Panc1 (cell line): ENCODE results near the gene CCDC86. TPM values are rescaled to one million over a fixed set of nuclear protein-coding genes. Genes with fewer than 3 reads are reported as not detected.
"Not testable (repeated sequence)": the region's sequence is repeated elsewhere in the genome, so short reads cannot be mapped to it uniquely, and the experiment has no call there.

Source experiments
- ATAC-seq: fragments of 200-7000 bp; cut with Tn5 transposase; 2 replicates; pipeline ENCODE4 v1.9.1; 2020; ENCODE audit warnings: mild to moderate bottlenecking, moderate library complexity
- BruUV-seq: library from RNA; stranded (reverse); fragments of 400-500 nt; replicated peaks from 2 replicates; lab custom pipeline; 2021; lab: Mats Ljungman, UMichigan
- CTCF ChIA-PET: fragments of 300-600 bp; sonication (Branson Sonifier 250); formaldehyde crosslinking; loops from one replicate; lab custom pipeline; 2022; ENCODE audit warnings: antibody characterized with exemption; lab: Charles Lee
- POLR2A ChIA-PET: fragments of 300-600 bp; sonication (Branson Sonifier 250); formaldehyde crosslinking; loops from one replicate; lab custom pipeline; 2022; ENCODE audit warnings: antibody characterized with exemption; lab: Charles Lee
- DNase-seq: peaks from one replicate; pipeline ENCODE4 v3.0.0-alpha.2; 2010; ENCODE audit warnings: low read depth, low spot score
- H3K27ac ChIP-seq: 2 replicates; pipeline ENCODE4 v1.5.1; 2011; ENCODE audit warnings: mild to moderate bottlenecking, low read length, inconsistent platforms
- H3K27me3 ChIP-seq: fragments of 200-500 bp; sonication (Bioruptor generic); 2 replicates; pipeline ENCODE4 v1.6.0; 2014; ENCODE audit warnings: low read length, inconsistent platforms; ENCODE audit not compliant: control insufficient read depth, insufficient read depth
- H3K36me3 ChIP-seq: fragments of 200-500 bp; sonication (Bioruptor generic); 2 replicates; pipeline ENCODE4 v1.5.1; 2014; ENCODE audit warnings: inconsistent platforms, mild to moderate bottlenecking, low read length, moderate library complexity; ENCODE audit not compliant: control insufficient read depth, insufficient read depth
- H3K4me1 ChIP-seq: 2 replicates; pipeline ENCODE4 v1.5.1; 2011; ENCODE audit warnings: inconsistent platforms, mild to moderate bottlenecking, low read length, moderate library complexity; ENCODE audit not compliant: control insufficient read depth, insufficient read depth
- H3K4me3 ChIP-seq, 2 experiments: 2 replicates each; pipeline ENCODE4 v1.5.1; 2011 to 2012; ENCODE audit warnings: low read depth in 2 of 2, low read length in 2 of 2, mild to moderate bottlenecking in 2 of 2, inconsistent platforms in 1 of 2, moderate library complexity in 1 of 2
- H3K9me3 ChIP-seq: fragments of 200-500 bp; sonication (Bioruptor generic); 2 replicates; pipeline ENCODE4 v1.5.1; 2014; ENCODE audit warnings: low read depth, mild to moderate bottlenecking, inconsistent platforms, low read length, moderate library complexity; ENCODE audit not compliant: control insufficient read depth, insufficient read depth
- POLR2AphosphoS5 ChIP-seq: IDR thresholded peaks from 2 replicates; pipeline ENCODE4 v1.6.1; 2012; ENCODE audit warnings: mild to moderate bottlenecking, low read depth, low read length, moderate library complexity
- SIN3A ChIP-seq: IDR thresholded peaks from 2 replicates; pipeline ENCODE4 v1.6.1; 2012; ENCODE audit warnings: low read depth, mild to moderate bottlenecking, low read length, moderate library complexity, borderline replicate concordance; ENCODE audit not compliant: insufficient read depth
- TCF7L2 ChIP-seq: IDR thresholded peaks from 2 replicates; pipeline ENCODE4 v1.6.1; 2011; ENCODE audit warnings: mild to moderate bottlenecking, low read depth, low read length, inconsistent platforms
- in situ Hi-C: cut with HindIII; loops from 2 replicates; pipeline ENCODE4 v1.10.0; 2016; ENCODE audit warnings: low sequenced_read_pairs, low pct_unique_long_range_greater_than_20kb
- intact Hi-C: fragments of 100-400 bp; cut with micrococcal nuclease; formaldehyde crosslinking; loops from one replicate; pipeline ENCODE4 v1.10.0; 2022; ENCODE audit not compliant: unreplicated experiment
- total RNA-seq: library from RNA; stranded (reverse); gene quantifications from one replicate; pipeline ENCODE4 v1.2.1, GENCODE V29; 2021; ENCODE audit not compliant: unreplicated experiment
- TF ChIP-seq, protein P1 (sequence below): fragments of 450-650 bp; IDR thresholded peaks from 2 replicates; pipeline ENCODE4 v1.5.1; 2017; ENCODE audit warnings: mild to moderate bottlenecking
- TF ChIP-seq, protein P2 (sequence below), 2 experiments: IDR thresholded peaks; 2 replicates each; pipeline ENCODE4 v1.6.1; 2011 to 2012; ENCODE audit warnings: low read depth in 2 of 2, control low read depth in 1 of 2, low read length in 1 of 2, mild to moderate bottlenecking in 1 of 2, moderate library complexity in 1 of 2; ENCODE audit not compliant: insufficient read depth in 1 of 2

CCDC86 gene
- total RNA-seq, 1 experiment from 2014 or later = 70.2 TPM

DNA sequence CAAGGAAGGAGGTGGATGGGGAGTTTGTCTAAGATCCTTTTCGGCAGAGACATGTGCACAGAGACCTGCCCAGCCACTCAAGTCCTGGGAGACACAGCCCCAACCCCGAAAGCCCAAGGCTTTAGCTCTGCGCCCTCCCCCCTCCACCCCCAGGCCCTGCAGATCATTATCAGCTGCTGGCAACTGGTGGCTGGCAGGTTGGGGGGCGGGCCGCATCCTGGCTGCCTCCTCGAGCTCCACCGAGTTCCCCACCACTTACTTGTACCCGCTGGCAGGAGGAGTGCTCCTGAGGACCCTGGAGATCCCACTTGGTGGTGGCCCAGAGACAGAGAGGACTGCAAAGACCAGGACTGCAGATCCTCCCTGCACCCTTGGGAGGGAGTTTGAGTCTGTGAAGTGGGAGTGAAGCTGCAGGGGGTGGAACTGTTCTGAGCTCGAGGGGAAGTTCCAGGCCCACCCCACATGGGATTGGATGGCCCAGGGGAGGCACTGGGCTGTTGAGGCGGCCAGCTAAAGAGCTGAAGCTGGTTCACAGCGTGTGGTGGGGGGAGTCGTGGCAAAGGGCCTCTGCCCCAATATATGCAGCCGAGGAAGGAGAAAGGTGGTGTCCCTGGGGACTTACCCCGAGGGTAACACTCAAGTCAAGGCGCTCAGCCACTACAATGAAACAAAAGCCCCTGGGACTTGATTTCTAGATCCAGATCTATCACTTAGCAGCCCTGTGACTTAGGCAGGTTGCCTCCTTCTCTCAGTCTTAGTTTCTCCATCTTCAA is 19.9 kb upstream of the CCDC86 start:
- H3K9me3 ChIP-seq = no peaks in the 10 kb centered on the region
- H3K36me3 ChIP-seq = no peaks in the 10 kb centered on the region
- in situ Hi-C loops = no loop called here
- CTCF ChIA-PET = no interaction called here
- no peak for ATAC-seq
- no peaks in the 10 kb centered on the region for H3K27me3 ChIP-seq
- TF ChIP-seq, protein P1, sequence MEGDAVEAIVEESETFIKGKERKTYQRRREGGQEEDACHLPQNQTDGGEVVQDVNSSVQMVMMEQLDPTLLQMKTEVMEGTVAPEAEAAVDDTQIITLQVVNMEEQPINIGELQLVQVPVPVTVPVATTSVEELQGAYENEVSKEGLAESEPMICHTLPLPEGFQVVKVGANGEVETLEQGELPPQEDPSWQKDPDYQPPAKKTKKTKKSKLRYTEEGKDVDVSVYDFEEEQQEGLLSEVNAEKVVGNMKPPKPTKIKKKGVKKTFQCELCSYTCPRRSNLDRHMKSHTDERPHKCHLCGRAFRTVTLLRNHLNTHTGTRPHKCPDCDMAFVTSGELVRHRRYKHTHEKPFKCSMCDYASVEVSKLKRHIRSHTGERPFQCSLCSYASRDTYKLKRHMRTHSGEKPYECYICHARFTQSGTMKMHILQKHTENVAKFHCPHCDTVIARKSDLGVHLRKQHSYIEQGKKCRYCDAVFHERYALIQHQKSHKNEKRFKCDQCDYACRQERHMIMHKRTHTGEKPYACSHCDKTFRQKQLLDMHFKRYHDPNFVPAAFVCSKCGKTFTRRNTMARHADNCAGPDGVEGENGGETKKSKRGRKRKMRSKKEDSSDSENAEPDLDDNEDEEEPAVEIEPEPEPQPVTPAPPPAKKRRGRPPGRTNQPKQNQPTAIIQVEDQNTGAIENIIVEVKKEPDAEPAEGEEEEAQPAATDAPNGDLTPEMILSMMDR = no peak
- TF ChIP-seq, protein P2, sequence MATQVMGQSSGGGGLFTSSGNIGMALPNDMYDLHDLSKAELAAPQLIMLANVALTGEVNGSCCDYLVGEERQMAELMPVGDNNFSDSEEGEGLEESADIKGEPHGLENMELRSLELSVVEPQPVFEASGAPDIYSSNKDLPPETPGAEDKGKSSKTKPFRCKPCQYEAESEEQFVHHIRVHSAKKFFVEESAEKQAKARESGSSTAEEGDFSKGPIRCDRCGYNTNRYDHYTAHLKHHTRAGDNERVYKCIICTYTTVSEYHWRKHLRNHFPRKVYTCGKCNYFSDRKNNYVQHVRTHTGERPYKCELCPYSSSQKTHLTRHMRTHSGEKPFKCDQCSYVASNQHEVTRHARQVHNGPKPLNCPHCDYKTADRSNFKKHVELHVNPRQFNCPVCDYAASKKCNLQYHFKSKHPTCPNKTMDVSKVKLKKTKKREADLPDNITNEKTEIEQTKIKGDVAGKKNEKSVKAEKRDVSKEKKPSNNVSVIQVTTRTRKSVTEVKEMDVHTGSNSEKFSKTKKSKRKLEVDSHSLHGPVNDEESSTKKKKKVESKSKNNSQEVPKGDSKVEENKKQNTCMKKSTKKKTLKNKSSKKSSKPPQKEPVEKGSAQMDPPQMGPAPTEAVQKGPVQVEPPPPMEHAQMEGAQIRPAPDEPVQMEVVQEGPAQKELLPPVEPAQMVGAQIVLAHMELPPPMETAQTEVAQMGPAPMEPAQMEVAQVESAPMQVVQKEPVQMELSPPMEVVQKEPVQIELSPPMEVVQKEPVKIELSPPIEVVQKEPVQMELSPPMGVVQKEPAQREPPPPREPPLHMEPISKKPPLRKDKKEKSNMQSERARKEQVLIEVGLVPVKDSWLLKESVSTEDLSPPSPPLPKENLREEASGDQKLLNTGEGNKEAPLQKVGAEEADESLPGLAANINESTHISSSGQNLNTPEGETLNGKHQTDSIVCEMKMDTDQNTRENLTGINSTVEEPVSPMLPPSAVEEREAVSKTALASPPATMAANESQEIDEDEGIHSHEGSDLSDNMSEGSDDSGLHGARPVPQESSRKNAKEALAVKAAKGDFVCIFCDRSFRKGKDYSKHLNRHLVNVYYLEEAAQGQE (IDR thresholded peaks at IDR 0.05; ENCODE audit: insufficient read depth in 1 of 2, low read depth in 2 of 2, low read length in 1 of 2) = no peak
- TF ChIP-seq POLR2AphosphoS5 = no peak
- POLR2A ChIA-PET = no interaction called here
- intact Hi-C loops = loop anchor here (5.0 kb wide), 1 partner anchor 45 kb away; no protein-coding TSS in a partner anchor
- H3K4me3 ChIP-seq = no peak overlapping the region
- no peaks in the 10 kb centered on the region for H3K4me1 ChIP-seq
- BruUV-seq = no TSS peak
- no peak overlapping the region for H3K27ac ChIP-seq
- DNase-seq = no peak

DNA sequence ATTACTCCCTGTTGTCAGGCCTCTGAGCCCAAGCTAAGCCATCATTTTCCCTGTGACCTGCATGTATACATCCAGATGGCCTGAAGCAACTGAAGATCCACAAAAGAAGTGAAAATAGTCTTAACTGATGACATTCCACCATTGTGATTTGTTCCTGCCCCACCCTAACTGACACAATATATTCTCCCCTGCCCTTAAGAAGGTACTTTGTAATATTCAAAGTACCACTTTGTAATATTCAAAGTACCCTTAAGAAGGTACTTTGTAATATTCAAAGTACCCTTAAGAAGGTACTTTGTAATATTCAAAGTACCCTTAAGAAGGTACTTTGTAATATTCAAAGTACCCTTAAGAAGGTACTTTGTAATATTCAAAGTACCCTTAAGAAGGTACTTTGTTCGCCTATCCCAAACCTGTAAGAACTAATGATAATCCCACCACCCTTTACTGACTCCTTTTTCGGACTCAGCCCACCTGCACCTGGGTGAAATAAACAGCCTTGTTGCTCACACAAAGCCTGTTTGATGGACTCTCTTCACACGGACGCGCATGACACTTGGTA is 18.1 kb upstream of the CCDC86 start:
- ATAC-seq, H3K4me3 ChIP-seq, DNase-seq, H3K4me1 ChIP-seq, CTCF ChIA-PET, H3K27ac ChIP-seq, H3K27me3 ChIP-seq, H3K9me3 ChIP-seq, H3K36me3 ChIP-seq, in situ Hi-C loops, BruUV-seq, POLR2A ChIA-PET: not testable (repeated sequence)
- intact Hi-C loops = loop anchor here (5.0 kb wide), 1 partner anchor 47 kb away; no protein-coding TSS in a partner anchor

DNA sequence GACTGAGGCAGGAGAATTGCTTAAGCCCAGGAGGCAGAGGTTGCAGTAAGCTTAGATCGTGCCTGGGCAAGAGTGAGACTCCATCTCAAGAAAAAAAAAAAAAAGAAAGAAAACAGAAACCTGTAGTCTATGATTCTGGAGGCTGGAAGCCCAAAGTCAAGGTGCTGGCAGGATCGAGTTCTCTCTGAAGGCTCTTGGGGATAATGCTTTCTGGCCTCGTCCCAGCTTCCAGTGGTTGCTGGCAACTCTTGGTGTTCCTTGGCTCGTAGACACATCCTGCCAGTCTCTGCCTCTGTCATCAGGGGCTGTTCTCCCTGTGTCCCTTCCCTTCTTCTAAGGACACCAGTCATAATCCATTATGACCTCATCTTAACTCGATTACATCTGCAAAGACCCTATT is 16.8 kb upstream of the CCDC86 start:
- no TSS peak for BruUV-seq
- ATAC-seq (no peak), DNase-seq (no peak)
- TF ChIP-seq POLR2AphosphoS5 = no peak
- TF ChIP-seq TCF7L2 = no peak
- TF ChIP-seq, protein P2 (IDR thresholded peaks at IDR 0.05; ENCODE audit: insufficient read depth in 1 of 2, low read depth in 2 of 2, low read length in 1 of 2) = no peak
- TF ChIP-seq SIN3A = no peak
- TF ChIP-seq, protein P1 = no peak
- in situ Hi-C loops = no loop called here
- no peak overlapping the region for H3K4me3 ChIP-seq
- H3K27me3 ChIP-seq = no peaks in the 10 kb centered on the region
- intact Hi-C loops = no loop called here
- ChIA-PET POLR2A (no interaction called here), CTCF (no interaction called here)
- no peak overlapping the region for H3K27ac ChIP-seq
- no peaks in the 10 kb centered on the region for H3K36me3 ChIP-seq
- H3K4me1 ChIP-seq = no peaks in the 10 kb centered on the region
- H3K9me3 ChIP-seq = no peaks in the 10 kb centered on the region
